ENCODE data around the gene ELF3. TPM values are rescaled to one million over a fixed set of nuclear protein-coding genes. Genes with fewer than 3 reads are reported as not detected.

Gene ELF3
- total RNA-seq = under 0.01 and 0.25 TPM in 2 replicates

GRCh38 chr1:202010180-202011015 lies at the start of gene ELF3:
Gene ELF3 (plus strand): TSS chr1:202010587. CDS start chr1:202011137, 550 bp downstream.

DNA sequence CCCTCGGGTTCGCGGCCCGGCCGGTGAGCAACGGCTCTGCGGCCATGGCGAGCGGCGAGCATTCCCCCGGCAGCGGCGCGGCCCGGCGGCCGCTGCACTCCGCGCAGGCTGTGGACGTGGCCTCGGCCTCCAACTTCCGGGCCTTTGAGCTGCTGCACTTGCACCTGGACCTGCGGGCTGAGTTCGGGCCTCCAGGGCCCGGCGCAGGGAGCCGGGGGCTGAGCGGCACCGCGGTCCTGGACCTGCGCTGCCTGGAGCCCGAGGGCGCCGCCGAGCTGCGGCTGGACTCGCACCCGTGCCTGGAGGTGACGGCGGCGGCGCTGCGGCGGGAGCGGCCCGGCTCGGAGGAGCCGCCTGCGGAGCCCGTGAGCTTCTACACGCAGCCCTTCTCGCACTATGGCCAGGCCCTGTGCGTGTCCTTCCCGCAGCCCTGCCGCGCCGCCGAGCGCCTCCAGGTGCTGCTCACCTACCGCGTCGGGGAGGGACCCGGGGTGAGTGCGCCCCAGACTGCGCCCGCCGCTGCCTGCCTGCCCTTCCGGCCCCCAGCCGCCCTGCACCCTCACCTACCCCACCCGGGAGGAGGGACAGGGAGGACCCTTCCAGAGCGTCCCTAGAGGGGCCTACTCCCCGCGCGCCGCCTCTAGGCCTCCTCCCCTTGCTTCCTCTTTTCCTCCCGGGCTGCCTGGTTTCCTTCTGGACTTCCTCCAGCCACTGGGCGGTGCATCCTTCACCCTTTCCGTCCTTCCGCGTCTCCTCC lies 27.6 kb upstream of the ELF3 start, which contains the start of gene RNPEP:
TSS of gene RNPEP (plus strand) at position 26 of the 757 bp plus-strand sequence. CDS start at position 45, 19 bp downstream.

Other genes with a start within 250 kb of the ELF3 start
- gene IPO9, start 181.4 kb upstream of the ELF3 start, total RNA-seq = 30.8 and 32.1 TPM in 2 replicates
- gene SHISA4, start 121.7 kb upstream of the ELF3 start, total RNA-seq = 22.5 and 24.9 TPM in 2 replicates
- gene LMOD1, start 64.0 kb upstream of the ELF3 start, total RNA-seq = 0.10 TPM in 1 of 2 replicates, not detected in the other
- 71.1 and 77.2 TPM in 2 replicates for gene TIMM17A, start 55.1 kb upstream of the ELF3 start, total RNA-seq
- 82.2 and 87.0 TPM in 2 replicates for gene RNPEP, start 27.9 kb upstream of the ELF3 start, total RNA-seq
- not detected in 2 replicates for gene GPR37L1, start 112.3 kb downstream of the ELF3 start, total RNA-seq
- 39.0 and 41.4 TPM in 2 replicates for gene ARL8A, start 134.2 kb downstream of the ELF3 start, total RNA-seq
- 0.33 and 1.0 TPM in 2 replicates for gene PTPN7, start 150.0 kb downstream of the ELF3 start, total RNA-seq
- gene LGR6, start 183.2 kb downstream of the ELF3 start, total RNA-seq = not detected in 2 replicates